Measurements from ENCODE around the gene SYNPO. TPM values are rescaled to one million over a fixed set of nuclear protein-coding genes. Genes with fewer than 3 reads are reported as not detected.

Gene SYNPO
- polyA plus RNA-seq, 1 donor from 2014 or later = not detected

DNA sequence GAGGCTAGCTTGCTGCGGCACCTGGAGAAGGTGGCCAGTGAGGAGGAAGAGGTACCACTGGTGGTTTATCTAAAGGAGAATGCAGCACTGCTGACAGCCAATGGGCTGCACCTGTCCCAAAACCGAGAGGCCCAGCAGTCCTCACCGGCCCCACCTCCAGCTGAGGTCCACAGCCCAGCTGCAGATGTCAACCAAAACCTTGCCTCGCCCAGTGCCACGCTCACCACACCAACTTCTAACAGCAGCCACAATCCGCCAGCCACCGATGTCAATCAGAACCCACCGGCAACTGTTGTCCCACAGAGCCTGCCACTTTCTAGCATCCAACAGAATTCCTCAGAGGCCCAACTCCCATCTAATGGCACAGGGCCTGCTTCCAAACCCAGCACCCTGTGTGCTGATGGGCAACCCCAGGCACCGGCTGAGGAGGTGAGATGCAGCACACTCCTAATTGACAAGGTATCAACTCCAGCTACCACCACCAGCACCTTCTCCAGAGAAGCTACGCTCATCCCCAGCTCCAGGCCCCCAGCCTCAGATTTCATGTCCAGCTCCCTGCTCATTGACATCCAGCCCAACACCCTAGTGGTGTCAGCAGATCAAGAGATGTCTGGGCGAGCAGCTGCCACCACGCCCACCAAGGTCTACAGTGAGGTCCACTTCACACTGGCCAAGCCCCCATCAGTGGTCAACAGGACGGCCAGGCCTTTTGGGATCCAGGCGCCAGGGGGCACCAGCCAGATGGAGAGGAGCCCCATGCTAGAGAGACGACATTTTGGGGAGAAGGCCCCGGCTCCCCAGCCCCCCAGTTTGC is 8.0 kb downstream of the SYNPO start:
- Histone ChIP-seq H3K9me2 (ENCODE audit: insufficient read depth, low read length) (no peaks in the 10 kb centered on the region), H3F3A (ENCODE audit: insufficient read depth, low read length, poor library complexity, severe bottlenecking) (no peaks in the 10 kb centered on the region), H3K79me2 (replicated peaks; ENCODE audit: insufficient read depth, low read length) (no peaks in the 10 kb centered on the region), H3K4me2 (ENCODE audit: low read length) (no peak overlapping the region), H3K9me3 (ENCODE audit: low read length) (no peaks in the 10 kb centered on the region), H3K36me3 (ENCODE audit: insufficient read depth, low read length) (no peaks in the 10 kb centered on the region), H3K27me3 (ENCODE audit: insufficient read depth, low read depth, low read length) (no peaks in the 10 kb centered on the region), H3K4me3 (ENCODE audit: low read length) (no peak overlapping the region), H2AFZ (ENCODE audit: low read depth, low read length) (no peak overlapping the region), H4K20me1 (ENCODE audit: insufficient read depth) (no peaks in the 10 kb centered on the region), H3K9ac (ENCODE audit: low read length) (no peak overlapping the region), H3K27ac (ENCODE audit: low read length) (no peak overlapping the region)
- TF ChIP-seq TAF1 (IDR thresholded peaks at IDR 0.05; ENCODE audit: low read depth) (no peak), POLR2AphosphoS5 (IDR thresholded peaks at IDR 0.05) (no peak), RAD21 (conservative IDR thresholded peaks at IDR 0.05) (no peak)

DNA sequence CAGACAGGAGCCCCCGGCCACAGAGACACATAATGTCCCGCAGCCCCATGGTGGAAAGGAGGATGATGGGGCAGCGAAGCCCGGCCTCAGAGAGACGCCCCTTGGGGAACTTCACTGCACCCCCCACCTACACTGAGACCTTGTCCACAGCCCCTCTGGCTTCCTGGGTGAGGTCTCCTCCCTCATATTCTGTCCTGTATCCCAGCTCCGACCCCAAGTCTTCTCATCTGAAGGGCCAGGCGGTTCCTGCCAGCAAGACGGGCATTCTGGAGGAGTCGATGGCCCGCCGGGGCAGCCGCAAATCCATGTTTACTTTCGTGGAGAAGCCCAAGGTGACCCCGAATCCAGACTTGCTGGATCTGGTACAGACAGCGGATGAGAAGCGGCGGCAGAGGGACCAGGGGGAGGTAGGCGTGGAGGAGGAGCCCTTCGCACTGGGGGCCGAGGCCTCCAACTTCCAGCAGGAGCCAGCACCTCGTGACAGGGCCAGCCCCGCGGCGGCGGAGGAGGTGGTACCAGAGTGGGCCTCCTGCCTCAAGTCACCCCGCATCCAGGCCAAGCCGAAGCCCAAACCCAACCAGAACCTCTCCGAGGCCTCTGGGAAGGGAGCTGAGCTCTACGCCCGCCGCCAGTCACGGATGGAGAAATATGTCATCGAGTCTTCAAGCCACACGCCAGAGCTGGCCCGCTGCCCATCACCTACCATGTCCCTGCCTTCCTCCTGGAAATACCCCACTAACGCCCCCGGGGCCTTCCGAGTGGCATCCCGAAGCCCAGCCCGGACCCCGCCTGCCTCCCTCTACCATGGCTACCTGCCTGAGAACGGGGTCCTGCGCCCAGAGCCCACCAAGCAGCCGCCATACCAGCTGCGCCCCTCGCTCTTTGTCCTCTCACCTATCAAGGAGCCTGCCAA is 8.9 kb downstream of the SYNPO start:
- H3K27ac ChIP-seq (ENCODE audit: low read length) = no peak overlapping the region
- H3K4me3 ChIP-seq (ENCODE audit: low read length) = no peak overlapping the region
- H3K9ac ChIP-seq (ENCODE audit: low read length) = no peak overlapping the region
- H3K9me2 ChIP-seq (ENCODE audit: insufficient read depth, low read length) = no peaks in the 10 kb centered on the region
- no peaks in the 10 kb centered on the region for H3F3A ChIP-seq (ENCODE audit: insufficient read depth, low read length, poor library complexity, severe bottlenecking)
- no peak overlapping the region for H3K4me2 ChIP-seq (ENCODE audit: low read length)
- no peaks in the 10 kb centered on the region for H3K36me3 ChIP-seq (ENCODE audit: insufficient read depth, low read length)
- TF ChIP-seq POLR2AphosphoS5 (IDR thresholded peaks at IDR 0.05) (no peak), EP300 (conservative IDR thresholded peaks at IDR 0.05; ENCODE audit: poor library complexity, severe bottlenecking) (no peak), CTCF (IDR thresholded peaks at IDR 0.05; ENCODE audit: poor library complexity, severe bottlenecking) (no peak), REST (IDR thresholded peaks at IDR 0.05; ENCODE audit: borderline replicate concordance) (no peak), TAF1 (IDR thresholded peaks at IDR 0.05; ENCODE audit: low read depth) (no peak), RAD21 (conservative IDR thresholded peaks at IDR 0.05) (no peak), SMC3 (conservative IDR thresholded peaks at IDR 0.05; ENCODE audit: poor library complexity) (no peak), MXI1 (conservative IDR thresholded peaks at IDR 0.05; ENCODE audit: poor library complexity, severe bottlenecking) (no peak), EZH2 (IDR thresholded peaks at IDR 0.05; ENCODE audit: borderline replicate concordance, insufficient read depth, low read length, poor library complexity, severe bottlenecking) (no peak)
- no peaks in the 10 kb centered on the region for H3K9me3 ChIP-seq (ENCODE audit: low read length)
- no peaks in the 10 kb centered on the region for H3K27me3 ChIP-seq (ENCODE audit: insufficient read depth, low read depth, low read length)
- H2AFZ ChIP-seq (ENCODE audit: low read depth, low read length) = no peak overlapping the region
- no peaks in the 10 kb centered on the region for H4K20me1 ChIP-seq (ENCODE audit: insufficient read depth)
- H3K79me2 ChIP-seq (replicated peaks; ENCODE audit: insufficient read depth, low read length) = no peaks in the 10 kb centered on the region

All from neural cell (in vitro differentiated cells).